Kidney (tissue), 14 donors: ENCODE measurements around the gene C1orf122. TPM values are rescaled to one million over a fixed set of nuclear protein-coding genes. Genes with fewer than 3 reads are reported as not detected.

ENCODE experiments used
- DNase-seq, 5 donors: peaks; one replicate each; pipeline ENCODE4 v3.0.0-alpha.2; 2013 to 2020
- FAIRE-seq: peaks from 2 replicates; lab custom pipeline; 2012; peaks lifted over from hg19 to GRCh38; lab: Jason Lieb, UNC
- H3K27ac ChIP-seq, 2 donors: one replicate each; pipeline ENCODE4 v1.7.0; 2013; ENCODE audit warnings: low read depth in 2 of 2, low read length in 2 of 2, inconsistent platforms in 1 of 2
- H3K27me3 ChIP-seq: one replicate; pipeline ENCODE4 v1.7.1; 2013; ENCODE audit warnings: low read length, inconsistent platforms; ENCODE audit not compliant: control insufficient read depth, insufficient read depth
- H3K36me3 ChIP-seq, 3 donors: one replicate each; pipeline versions ENCODE4 v1.7.0 to v1.7.1; 2013; ENCODE audit warnings: low read length in 3 of 3, control low read depth in 1 of 3, inconsistent platforms in 1 of 3; ENCODE audit not compliant: insufficient read depth in 3 of 3, control insufficient read depth in 2 of 3
- H3K4me1 ChIP-seq, 3 donors: one replicate each; pipeline versions ENCODE4 v1.7.0 to v1.7.1; 2013; ENCODE audit warnings: low read length in 3 of 3, inconsistent platforms in 1 of 3, low read depth in 1 of 3; ENCODE audit not compliant: control insufficient read depth in 2 of 3, insufficient read depth in 2 of 3
- H3K4me3 ChIP-seq, 3 donors: one replicate each; pipeline versions ENCODE4 v1.7.0 to v1.8.1; 2013; ENCODE audit warnings: low read length in 3 of 3, control low read depth in 1 of 3, inconsistent platforms in 1 of 3
- H3K9ac ChIP-seq, 3 donors: one replicate each; pipeline versions ENCODE4 v1.7.0 to v1.7.1; 2013; ENCODE audit warnings: low read length in 3 of 3, control low read depth in 1 of 3, inconsistent platforms in 1 of 3
- H3K9me3 ChIP-seq, 3 donors: one replicate each; pipeline versions ENCODE4 v1.7.0 to v1.7.1; 2013; ENCODE audit warnings: low read length in 3 of 3, control low read depth in 1 of 3, inconsistent platforms in 1 of 3; ENCODE audit not compliant: control insufficient read depth in 2 of 3, insufficient read depth in 1 of 3
- intact Hi-C: fragments of 100-400 bp; cut with DNase I; formaldehyde crosslinking; loops from one replicate; pipeline ENCODE4 v1.11.1; 2022
- polyA plus RNA-seq: library from polyadenylated mRNA; stranded (reverse); fragments of 350-450 nt; fragmentation: Illumina TruSeq; extraction: RNeasy Lipid Tissue Mini Kit (QIAGEN cat#74804); gene quantifications from one replicate; pipeline ENCODE4 v1.2.3, GENCODE V29; 2014; ENCODE audit warnings: low read depth, low replicate concordance; ENCODE audit not compliant: insufficient read depth
- total RNA-seq: library from RNA; stranded (reverse); fragmentation: NEBNext Ultra II Directional; extraction: Animal tissue kit (Norgen Biotek cat#: 25700); gene quantifications from one replicate; pipeline ENCODE4 v1.2.1, GENCODE V29; 2021
- TF ChIP-seq, protein P1 (sequence below): IDR thresholded peaks from 3 replicates; pipeline ENCODE4 v1.5.1; 2012; ENCODE audit warnings: mild to moderate bottlenecking, moderate library complexity, borderline replicate concordance; ENCODE audit not compliant: insufficient read depth; ENCODE audit errors: extremely low read depth
- donor health status: control.
- donor health status: control.
- donor health status: control.
- donor health status: control.
- donor health status: control.
- donor health status: DM: yes; HTN: yes; CAD: no.
- donor health status: Normal renal cell carcinoma (clear cell type).

The C1orf122 gene
- total and polyA plus RNA-seq, 2 donors from 2014 or later = 37.2 to 147 TPM

DNA sequence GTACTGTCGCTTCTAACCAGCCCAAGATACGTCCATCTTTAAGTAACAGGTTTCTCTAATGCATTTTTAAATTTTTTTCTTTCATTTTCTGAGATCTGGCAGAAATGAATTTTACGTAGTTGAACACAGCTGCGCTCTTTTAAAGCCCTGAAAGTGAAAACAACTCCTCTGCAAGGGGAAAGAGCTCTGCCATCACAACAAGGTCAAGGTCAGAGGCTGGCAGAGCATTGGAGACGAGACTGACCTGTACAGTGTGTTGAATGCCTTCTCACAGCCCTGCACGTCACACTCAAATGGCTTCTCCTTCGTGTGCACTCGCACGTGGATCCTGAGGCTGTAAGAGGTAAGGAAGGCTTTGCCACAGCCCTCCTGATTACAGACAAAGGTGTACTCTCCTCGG is 32.1 kb downstream of the C1orf122 start:
- FAIRE-seq = no peak

DNA sequence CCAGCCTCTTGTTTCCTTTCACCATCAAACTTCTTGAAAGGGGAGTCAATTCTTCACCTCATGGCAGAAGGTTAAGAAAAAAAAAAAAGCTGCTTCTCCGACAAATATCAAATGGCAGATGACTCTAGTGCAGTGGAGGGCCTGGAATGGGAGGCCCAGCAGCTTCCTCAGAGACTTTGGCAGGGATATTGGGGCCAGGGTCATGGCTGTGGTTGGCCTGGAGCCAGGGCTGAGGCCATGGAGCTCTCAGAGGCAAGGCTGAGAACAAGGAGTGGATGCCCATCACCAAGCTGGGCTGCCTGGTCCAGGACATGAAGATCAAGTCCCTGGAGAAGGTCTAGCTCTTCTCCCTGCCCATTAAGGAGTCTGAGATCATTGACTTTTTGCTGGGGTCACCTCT is 33.1 kb downstream of the C1orf122 start:
- Histone ChIP-seq H3K36me3 (peaks cover 10 to 18% (median 10%) of the 10 kb centered on the region in 3 donors), H3K27ac (no peak overlapping the region), H3K27me3 (no peaks in the 10 kb centered on the region), H3K4me1 (peaks cover 0 to 11% (median 10%) of the 10 kb centered on the region in 3 donors), H3K9ac (no peak overlapping the region), H3K4me3 (no peak overlapping the region), H3K9me3 (no peaks in the 10 kb centered on the region)
- FAIRE-seq (no peak), DNase-seq (no peak)
- intact Hi-C loops = no loop called here
- TF ChIP-seq, protein P1, sequence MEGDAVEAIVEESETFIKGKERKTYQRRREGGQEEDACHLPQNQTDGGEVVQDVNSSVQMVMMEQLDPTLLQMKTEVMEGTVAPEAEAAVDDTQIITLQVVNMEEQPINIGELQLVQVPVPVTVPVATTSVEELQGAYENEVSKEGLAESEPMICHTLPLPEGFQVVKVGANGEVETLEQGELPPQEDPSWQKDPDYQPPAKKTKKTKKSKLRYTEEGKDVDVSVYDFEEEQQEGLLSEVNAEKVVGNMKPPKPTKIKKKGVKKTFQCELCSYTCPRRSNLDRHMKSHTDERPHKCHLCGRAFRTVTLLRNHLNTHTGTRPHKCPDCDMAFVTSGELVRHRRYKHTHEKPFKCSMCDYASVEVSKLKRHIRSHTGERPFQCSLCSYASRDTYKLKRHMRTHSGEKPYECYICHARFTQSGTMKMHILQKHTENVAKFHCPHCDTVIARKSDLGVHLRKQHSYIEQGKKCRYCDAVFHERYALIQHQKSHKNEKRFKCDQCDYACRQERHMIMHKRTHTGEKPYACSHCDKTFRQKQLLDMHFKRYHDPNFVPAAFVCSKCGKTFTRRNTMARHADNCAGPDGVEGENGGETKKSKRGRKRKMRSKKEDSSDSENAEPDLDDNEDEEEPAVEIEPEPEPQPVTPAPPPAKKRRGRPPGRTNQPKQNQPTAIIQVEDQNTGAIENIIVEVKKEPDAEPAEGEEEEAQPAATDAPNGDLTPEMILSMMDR = no peak

More for the DNA sequence above, 32.1 kb downstream of the C1orf122 start:
- Histone ChIP-seq H3K9me3 (no peaks in the 10 kb centered on the region), H3K36me3 (peaks cover 15 to 27% (median 19%) of the 10 kb centered on the region in 3 donors), H3K4me3 (no peak overlapping the region), H3K4me1 (peaks cover 0 to 7% (median 4%) of the 10 kb centered on the region in 3 donors), H3K27me3 (no peaks in the 10 kb centered on the region), H3K9ac (no peak overlapping the region), H3K27ac (no peak overlapping the region)
- intact Hi-C loops = no loop called here
- TF ChIP-seq, protein P1 = no peak
- no peak for DNase-seq

DNA sequence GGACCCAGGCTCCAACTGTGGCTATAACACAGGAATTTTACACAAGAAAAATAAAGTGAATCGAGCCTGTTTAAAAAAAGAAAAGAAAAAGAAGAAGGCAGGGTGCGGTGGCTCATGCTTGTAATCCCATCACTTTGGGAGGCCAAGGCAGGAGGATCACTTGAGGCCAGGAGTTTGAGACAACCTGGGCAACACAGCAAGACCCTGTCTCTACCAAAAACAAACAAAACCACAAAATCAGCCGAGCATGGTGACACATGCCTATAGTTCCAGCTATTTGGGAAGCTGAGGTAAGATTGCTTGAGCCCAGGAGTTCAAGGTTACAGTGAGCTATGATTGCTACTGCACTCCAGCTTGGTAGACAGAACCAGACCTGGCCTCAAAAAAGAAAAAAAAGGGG is 34.1 kb downstream of the C1orf122 start:
- TF ChIP-seq, protein P1 = no peak
- Histone ChIP-seq H3K4me3 (no peak overlapping the region), H3K27ac (no peak overlapping the region), H3K9me3 (no peaks in the 10 kb centered on the region), H3K27me3 (no peaks in the 10 kb centered on the region), H3K4me1 (peaks cover 0 to 11% (median 10%) of the 10 kb centered on the region in 3 donors), H3K36me3 (peaks cover 8 to 18% (median 10%) of the 10 kb centered on the region in 3 donors), H3K9ac (no peak overlapping the region)
- intact Hi-C loops = no loop called here
- DNase-seq (no peak), FAIRE-seq (no peak)

DNA sequence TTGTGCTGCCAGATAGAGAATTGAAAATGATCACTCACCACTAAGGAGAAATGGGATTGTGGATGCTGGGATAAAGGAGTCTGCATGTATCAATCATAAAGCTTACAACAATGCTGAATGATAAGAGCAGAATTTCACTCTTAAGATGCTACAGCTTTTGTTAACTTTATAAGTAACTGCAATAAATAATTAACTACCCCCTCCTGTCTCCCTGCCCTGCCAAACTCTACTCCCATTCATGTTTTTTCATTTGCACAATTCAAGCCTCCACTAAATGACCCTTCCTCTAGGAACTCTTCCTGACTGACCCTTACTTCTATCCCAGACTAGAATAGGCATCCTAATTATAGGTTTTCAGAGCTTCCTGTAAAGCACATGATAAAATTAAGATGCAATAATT is 36.9 kb downstream of the C1orf122 start:
- Histone ChIP-seq H3K9me3 (no peaks in the 10 kb centered on the region), H3K4me3 (no peak overlapping the region), H3K36me3 (peaks cover 2 to 4% (median 3%) of the 10 kb centered on the region in 3 donors), H3K4me1 (peaks cover 0 to 11% (median 10%) of the 10 kb centered on the region in 3 donors), H3K27me3 (no peaks in the 10 kb centered on the region), H3K9ac (no peak overlapping the region), H3K27ac (no peak overlapping the region)
- FAIRE-seq = no peak
- DNase-seq = peak in 1 of 5 donors; percentile 3
- TF ChIP-seq, protein P1 = no peak
- intact Hi-C loops = no loop called here
